ENCODE results near the gene EDNRB. TPM values are rescaled to one million over a fixed set of nuclear protein-coding genes. Genes with fewer than 3 reads are reported as not detected.
"Not testable (repeated sequence)": the region's sequence is repeated elsewhere in the genome, so short reads cannot be mapped to it uniquely, and the experiment has no call there.

The EDNRB gene
- polyA plus RNA-seq, 1 donor from 2014 or later = not detected

GRCh38 chr13:77876176-77876575 lies 42.5 kb downstream of the EDNRB start:
- H3K9me3 Mint-ChIP-seq = no peaks in the 10 kb centered on the region
- no peaks in the 10 kb centered on the region for H3K36me3 Mint-ChIP-seq
- no peak overlapping the region for H3K4me3 Mint-ChIP-seq
- no peaks in the 10 kb centered on the region for H3K4me1 Mint-ChIP-seq
- no peak overlapping the region for H3K27ac Mint-ChIP-seq
- H3K27me3 Mint-ChIP-seq = no peaks in the 10 kb centered on the region

GRCh38 chr13:77874406-77874805 lies 44.2 kb downstream of the EDNRB start:
- no peaks in the 10 kb centered on the region for H3K27me3 Mint-ChIP-seq
- no peaks in the 10 kb centered on the region for H3K36me3 Mint-ChIP-seq
- H3K27ac Mint-ChIP-seq = no peak overlapping the region
- no peaks in the 10 kb centered on the region for H3K9me3 Mint-ChIP-seq
- no peaks in the 10 kb centered on the region for H3K4me1 Mint-ChIP-seq
- H3K4me3 Mint-ChIP-seq = no peak overlapping the region

- no peak overlapping the region for H3K4me3 Mint-ChIP-seq
- H3K27ac Mint-ChIP-seq = no peak overlapping the region
- H3K9me3 Mint-ChIP-seq = peaks cover 0 to 4% (median 4%) of the 10 kb centered on the region in 3 donors
- peaks cover 2% of the 10 kb centered on the region for H3K36me3 Mint-ChIP-seq
- H3K4me1 Mint-ChIP-seq = peaks cover 0 to 2% (median 0%) of the 10 kb centered on the region in 3 donors
- no peaks in the 10 kb centered on the region for H3K27me3 Mint-ChIP-seq
Measured at GRCh38 chr13:77872995-77873394, 45.6 kb downstream of the EDNRB start.

GRCh38 chr13:77871596-77871995 lies 47.0 kb downstream of the EDNRB start:
- H3K4me1 Mint-ChIP-seq = peaks cover 0 to 2% (median 0%) of the 10 kb centered on the region in 3 donors
- H3K9me3 Mint-ChIP-seq = peaks cover 0 to 4% (median 4%) of the 10 kb centered on the region in 3 donors
- peaks cover 2% of the 10 kb centered on the region for H3K36me3 Mint-ChIP-seq
- H3K27ac Mint-ChIP-seq = no peak overlapping the region
- no peak overlapping the region for H3K4me3 Mint-ChIP-seq
- no peaks in the 10 kb centered on the region for H3K27me3 Mint-ChIP-seq

GRCh38 chr13:77868717-77869116 lies 49.9 kb downstream of the EDNRB start:
- peaks cover 0 to 2% (median 0%) of the 10 kb centered on the region in 3 donors for H3K4me1 Mint-ChIP-seq
- H3K36me3 Mint-ChIP-seq = peaks cover 2% of the 10 kb centered on the region
- peaks cover 0 to 4% (median 4%) of the 10 kb centered on the region in 3 donors for H3K9me3 Mint-ChIP-seq
- H3K27ac Mint-ChIP-seq = peak overlapping the region in 1 of 3 donors; percentile 13
- H3K4me3 Mint-ChIP-seq = no peak overlapping the region
- H3K27me3 Mint-ChIP-seq = no peaks in the 10 kb centered on the region

- no peaks in the 10 kb centered on the region for H3K27me3 Mint-ChIP-seq
- peaks cover 0 to 2% (median 0%) of the 10 kb centered on the region in 3 donors for H3K4me1 Mint-ChIP-seq
- no peak overlapping the region for H3K27ac Mint-ChIP-seq
- peaks cover 0 to 4% (median 4%) of the 10 kb centered on the region in 3 donors for H3K9me3 Mint-ChIP-seq
- H3K36me3 Mint-ChIP-seq = peaks cover 2% of the 10 kb centered on the region
- H3K4me3 Mint-ChIP-seq = no peak overlapping the region
Measured at GRCh38 chr13:77866971-77867370, 51.7 kb downstream of the EDNRB start.

- no peak overlapping the region for H3K4me3 Mint-ChIP-seq
- peaks cover 2% of the 10 kb centered on the region for H3K36me3 Mint-ChIP-seq
- no peaks in the 10 kb centered on the region for H3K27me3 Mint-ChIP-seq
- H3K9me3 Mint-ChIP-seq = peaks cover 0 to 4% (median 4%) of the 10 kb centered on the region in 3 donors
- peaks cover 0 to 2% (median 0%) of the 10 kb centered on the region in 3 donors for H3K4me1 Mint-ChIP-seq
- H3K27ac Mint-ChIP-seq = no peak overlapping the region
Measured at GRCh38 chr13:77865622-77866021, 53.0 kb downstream of the EDNRB start.

GRCh38 chr13:77863144-77863543 lies 55.5 kb downstream of the EDNRB start:
- Mint-ChIP-seq H3K9me3 (no peaks in the 10 kb centered on the region), H3K4me3 (no peak overlapping the region), H3K4me1 (no peaks in the 10 kb centered on the region), H3K27me3 (no peaks in the 10 kb centered on the region), H3K27ac (no peak overlapping the region), H3K36me3 (no peaks in the 10 kb centered on the region)

GRCh38 chr13:77861741-77862140 lies 56.9 kb downstream of the EDNRB start:
- Mint-ChIP-seq H3K9me3 (no peaks in the 10 kb centered on the region), H3K27me3 (no peaks in the 10 kb centered on the region), H3K36me3 (no peaks in the 10 kb centered on the region), H3K4me3 (no peak overlapping the region), H3K27ac (no peak overlapping the region), H3K4me1 (no peaks in the 10 kb centered on the region)

GRCh38 chr13:77860507-77860981 lies 58.1 kb downstream of the EDNRB start:
- Mint-ChIP-seq H3K4me1 (no peaks in the 10 kb centered on the region), H3K36me3 (peaks cover under 1% of the 10 kb centered on the region), H3K4me3 (no peak overlapping the region), H3K9me3 (no peaks in the 10 kb centered on the region), H3K27me3 (no peaks in the 10 kb centered on the region), H3K27ac (no peak overlapping the region)

GRCh38 chr13:77859450-77859849 lies 59.2 kb downstream of the EDNRB start:
- no peaks in the 10 kb centered on the region for H3K4me1 Mint-ChIP-seq
- H3K9me3 Mint-ChIP-seq = no peaks in the 10 kb centered on the region

GRCh38 chr13:77857531-77858209 lies 61.0 kb downstream of the EDNRB start:
- no peaks in the 10 kb centered on the region for H3K9me3 Mint-ChIP-seq
- H3K4me1 Mint-ChIP-seq = no peaks in the 10 kb centered on the region
- H3K36me3 Mint-ChIP-seq = peaks cover 1% of the 10 kb centered on the region
- H3K4me3 Mint-ChIP-seq = no peak overlapping the region
- H3K27ac Mint-ChIP-seq = no peak overlapping the region
- H3K27me3 Mint-ChIP-seq = no peaks in the 10 kb centered on the region

More at GRCh38 chr13:77859450-77859849, 59.2 kb downstream of the EDNRB start:
- no peak overlapping the region for H3K27ac Mint-ChIP-seq
- H3K36me3 Mint-ChIP-seq = peaks cover 1% of the 10 kb centered on the region
- no peak overlapping the region for H3K4me3 Mint-ChIP-seq
- H3K27me3 Mint-ChIP-seq = no peaks in the 10 kb centered on the region

GRCh38 chr13:77853703-77854102 lies 64.9 kb downstream of the EDNRB start:
- H3K27me3 Mint-ChIP-seq = no peaks in the 10 kb centered on the region
- H3K36me3 Mint-ChIP-seq = peaks cover 1% of the 10 kb centered on the region
- no peak overlapping the region for H3K4me3 Mint-ChIP-seq

GRCh38 chr13:77848050-77848449 lies 70.6 kb downstream of the EDNRB start:
- not testable (repeated sequence) for H3K27ac Mint-ChIP-seq, H3K36me3 Mint-ChIP-seq, H3K4me3 Mint-ChIP-seq, H3K9me3 Mint-ChIP-seq, H3K27me3 Mint-ChIP-seq, H3K4me1 Mint-ChIP-seq

More at GRCh38 chr13:77853703-77854102, 64.9 kb downstream of the EDNRB start:
- H3K27ac Mint-ChIP-seq = no peak overlapping the region
- H3K4me1 Mint-ChIP-seq = no peaks in the 10 kb centered on the region
- H3K9me3 Mint-ChIP-seq = no peaks in the 10 kb centered on the region

GRCh38 chr13:77846173-77846572 lies 72.5 kb downstream of the EDNRB start:
- H3K9me3 Mint-ChIP-seq = peaks cover 0 to 5% (median 1%) of the 10 kb centered on the region in 3 donors
- H3K36me3 Mint-ChIP-seq = no peaks in the 10 kb centered on the region
- no peak overlapping the region for H3K4me3 Mint-ChIP-seq
- no peaks in the 10 kb centered on the region for H3K4me1 Mint-ChIP-seq
- no peak overlapping the region for H3K27ac Mint-ChIP-seq
- no peaks in the 10 kb centered on the region for H3K27me3 Mint-ChIP-seq

All from IgD-negative memory B cell (primary cell).